Nephron (organoid): ENCODE data around the gene LRRC4C.
"Not testable (repeated sequence)": the region's sequence is repeated elsewhere in the genome, so short reads cannot be mapped to it uniquely, and the experiment has no call there.

ENCODE experiments used
- H3K27ac Mint-ChIP-seq, 3 experiments: 2 replicates each; pipeline ENCODE4 v1.8.0; 2020; ENCODE audit warnings: mixed read lengths in 3 of 3, mild to moderate bottlenecking in 2 of 3, moderate library complexity in 1 of 3
- H3K27me3 Mint-ChIP-seq: 2 replicates; pipeline ENCODE4 v1.8.0; 2021; ENCODE audit warnings: low read depth, mild to moderate bottlenecking, moderate library complexity, mixed read lengths
- H3K36me3 Mint-ChIP-seq: 2 replicates; pipeline ENCODE4 v1.8.0; 2020; ENCODE audit warnings: low read depth, mixed read lengths
- H3K4me1 Mint-ChIP-seq: 2 replicates; pipeline ENCODE4 v1.8.0; 2020; ENCODE audit warnings: mixed read lengths
- H3K4me3 Mint-ChIP-seq, 3 experiments: 2 replicates each; pipeline ENCODE4 v1.8.0; 2020; ENCODE audit warnings: mild to moderate bottlenecking in 3 of 3, mixed read lengths in 3 of 3, moderate library complexity in 2 of 3
- H3K9me3 Mint-ChIP-seq: 2 replicates; pipeline ENCODE4 v1.8.0; 2020; ENCODE audit warnings: mixed read lengths
- CTCF ChIP-seq, 3 experiments: fragments of 200-600 bp; sonication (generic); IDR thresholded peaks; one replicate each; pipeline ENCODE4 v1.5.0; 2021; ENCODE audit warnings: antibody characterized with exemption in 3 of 3; ENCODE audit not compliant: unreplicated experiment in 3 of 3

The LRRC4C gene

GRCh38 chr11:40168414-40168813 lies 1291.0 kb downstream of the LRRC4C start:
- Mint-ChIP-seq H3K9me3 (peaks cover 8% of the 10 kb centered on the region), H3K4me3 (no peak overlapping the region), H3K36me3 (peaks cover 11% of the 10 kb centered on the region), H3K27ac (peak overlapping the region; percentile 63 to 83 (median 77)), H3K27me3 (no peaks in the 10 kb centered on the region), H3K4me1 (peaks cover 5% of the 10 kb centered on the region)
- no peak for TF ChIP-seq CTCF (IDR thresholded peaks at IDR 0.05; ENCODE audit: unreplicated experiment in 3 of 3)

DNA sequence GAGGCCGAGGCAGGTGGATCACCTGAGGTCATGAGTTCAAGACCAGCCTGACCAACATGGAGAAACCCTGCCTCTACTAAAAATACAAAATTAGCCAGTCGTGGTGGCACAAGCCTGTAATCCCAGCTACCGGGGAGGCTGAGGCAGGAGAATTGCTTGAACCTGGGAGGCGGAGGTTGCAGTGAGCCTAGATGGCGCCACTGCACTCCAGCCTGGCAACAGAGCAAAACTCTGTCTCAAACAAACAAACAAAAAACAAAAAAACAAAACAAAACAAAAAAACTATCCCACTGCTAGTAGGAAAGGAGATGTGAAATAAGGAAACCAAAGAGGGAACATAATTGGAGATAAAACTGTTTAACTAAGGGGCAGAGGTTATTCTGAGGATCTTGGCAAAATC lies 1291.6 kb downstream of the LRRC4C start:
- Mint-ChIP-seq H3K36me3 (peaks cover 11% of the 10 kb centered on the region), H3K27ac (peak overlapping the region; percentile 63 to 83 (median 77))
- H3K27me3 Mint-ChIP-seq, H3K4me3 Mint-ChIP-seq, H3K4me1 Mint-ChIP-seq, H3K9me3 Mint-ChIP-seq: not testable (repeated sequence)

DNA sequence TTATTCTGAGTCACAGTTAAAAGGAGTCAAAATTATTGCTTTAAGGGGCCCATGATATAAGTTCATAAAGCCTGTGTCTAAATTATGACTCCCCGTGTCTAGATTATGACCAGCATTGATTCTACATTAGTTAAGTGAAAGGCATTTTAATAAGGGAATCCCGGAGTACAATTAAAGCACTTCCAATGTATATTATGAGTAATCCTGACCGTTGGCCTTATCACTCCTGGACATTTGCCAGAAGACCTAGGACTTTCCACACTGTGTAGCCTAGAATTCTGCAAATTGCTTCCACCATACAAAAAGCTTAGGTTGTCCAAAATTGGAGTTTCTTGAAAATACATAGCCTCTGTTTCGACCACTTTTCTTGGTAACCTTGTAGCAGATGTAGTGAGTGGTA lies 1292.6 kb downstream of the LRRC4C start:
- no peak for TF ChIP-seq CTCF (IDR thresholded peaks at IDR 0.05; ENCODE audit: unreplicated experiment in 3 of 3)
- H3K36me3 Mint-ChIP-seq: peaks cover 11% of the 10 kb centered on the region
- H3K27ac Mint-ChIP-seq: peak overlapping the region in 1 of 3 experiments; percentile 65
- peaks cover 16% of the 10 kb centered on the region for H3K4me1 Mint-ChIP-seq
- peaks cover 8% of the 10 kb centered on the region for H3K9me3 Mint-ChIP-seq
- H3K4me3 Mint-ChIP-seq: no peak overlapping the region
- H3K27me3 Mint-ChIP-seq: no peaks in the 10 kb centered on the region

GRCh38 chr11:40162901-40163883 lies 1296.3 kb downstream of the LRRC4C start:
- peak overlapping the region; percentile 46 to 75 (median 52) for H3K27ac Mint-ChIP-seq
- H3K9me3 Mint-ChIP-seq: peaks cover 8% of the 10 kb centered on the region
- no peak overlapping the region for H3K4me3 Mint-ChIP-seq
- peaks cover 15% of the 10 kb centered on the region for H3K36me3 Mint-ChIP-seq
- peaks cover 27% of the 10 kb centered on the region for H3K4me1 Mint-ChIP-seq
- no peaks in the 10 kb centered on the region for H3K27me3 Mint-ChIP-seq
- no peak for TF ChIP-seq CTCF (IDR thresholded peaks at IDR 0.05; ENCODE audit: unreplicated experiment in 3 of 3)

DNA sequence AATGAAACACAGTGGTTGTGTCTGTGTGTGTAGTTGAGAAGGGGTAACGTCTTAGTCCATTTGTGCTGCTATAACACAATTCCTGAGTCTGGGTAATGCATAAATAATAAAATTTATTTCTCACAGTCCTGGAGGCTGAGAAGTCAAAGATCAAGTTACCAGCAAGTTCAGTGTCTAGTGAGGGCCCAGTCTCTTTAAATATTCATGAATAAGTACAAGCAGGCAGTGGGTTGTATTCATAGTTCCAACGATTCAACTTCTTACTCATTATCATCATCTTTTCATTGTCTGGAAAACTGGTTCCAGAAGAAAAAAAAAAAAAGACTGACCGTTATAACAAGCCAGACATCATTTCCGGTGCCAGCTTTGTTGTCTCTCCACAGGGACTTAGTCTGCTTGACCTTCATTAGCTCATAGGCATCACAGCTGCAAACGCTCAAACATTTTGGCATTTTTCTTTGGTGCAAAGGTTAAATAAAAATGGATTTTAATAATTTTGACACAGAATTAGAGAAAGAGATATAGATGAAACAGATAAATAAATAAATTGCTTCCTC lies 1297.5 kb downstream of the LRRC4C start:
- peaks cover 27% of the 10 kb centered on the region for H3K4me1 Mint-ChIP-seq
- peak overlapping the region; percentile 46 to 75 (median 64) for H3K27ac Mint-ChIP-seq
- peaks cover 26% of the 10 kb centered on the region for H3K36me3 Mint-ChIP-seq
- no peak for TF ChIP-seq CTCF (IDR thresholded peaks at IDR 0.05; ENCODE audit: unreplicated experiment in 3 of 3)
- H3K4me3 Mint-ChIP-seq: no peak overlapping the region
- H3K27me3 Mint-ChIP-seq: no peaks in the 10 kb centered on the region
- H3K9me3 Mint-ChIP-seq: peaks cover 16% of the 10 kb centered on the region

DNA sequence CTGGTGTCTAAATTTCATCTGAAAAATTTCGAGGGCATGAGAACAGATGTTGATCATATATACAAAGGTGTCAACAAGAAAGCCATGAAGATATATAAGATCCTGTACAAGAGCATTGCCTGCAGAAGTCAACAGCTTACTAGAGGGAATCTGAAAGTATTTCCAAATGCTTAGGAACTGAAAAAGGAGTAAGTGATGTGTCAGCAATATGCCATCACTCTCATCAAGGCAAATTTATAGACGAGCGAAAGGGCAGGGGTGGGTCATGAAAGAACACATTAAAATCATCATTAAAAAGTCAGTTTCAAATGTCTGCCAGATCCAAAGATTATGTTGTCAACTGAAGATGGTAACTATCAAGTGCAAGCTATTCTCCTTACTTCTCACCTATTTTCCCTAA lies 1299.0 kb downstream of the LRRC4C start:
- Mint-ChIP-seq H3K27me3 (no peaks in the 10 kb centered on the region), H3K36me3 (peaks cover 35% of the 10 kb centered on the region), H3K27ac (peak overlapping the region; percentile 60 to 75 (median 62)), H3K4me1 (peaks cover 27% of the 10 kb centered on the region), H3K4me3 (no peak overlapping the region), H3K9me3 (peaks cover 27% of the 10 kb centered on the region)
- no peak for TF ChIP-seq CTCF (IDR thresholded peaks at IDR 0.05; ENCODE audit: unreplicated experiment in 3 of 3)
